Measurements from ENCODE around the gene MCF2L. TPM values are rescaled to one million over a fixed set of nuclear protein-coding genes. Genes with fewer than 3 reads are reported as not detected.

MCF2L gene
- polyA plus RNA-seq, 1 donor from 2014 or later = 88.0 TPM

- TF ChIP-seq REST (IDR thresholded peaks at IDR 0.05; ENCODE audit: borderline replicate concordance) = no peak
- TF ChIP-seq POLR2AphosphoS5 (IDR thresholded peaks at IDR 0.05) = no peak
Observed at GRCh38 chr13:113121928-113122471, 153.0 kb downstream of the MCF2L start (continued).

- no peak within 1 kb of the TSS for H2AFZ ChIP-seq (ENCODE audit: low read depth, low read length)
- H3K4me2 ChIP-seq (ENCODE audit: low read length) = no peak within 1 kb of the TSS
Observed at GRCh38 chr13:113122550-113123225, 153.7 kb downstream of the MCF2L start, which contains the start of gene F10. Gene F10, plus strand, starts transcription at chr13:113122799. Its CDS starts 57 bp downstream, at chr13:113122856.

GRCh38 chr13:113123226-113124201 is 154.5 kb downstream of the MCF2L start:
- Histone ChIP-seq H3K4me2 (ENCODE audit: low read length) (no peak overlapping the region), H3K27me3 (ENCODE audit: insufficient read depth, low read depth, low read length) (no peaks in the 10 kb centered on the region), H3K9me3 (ENCODE audit: low read length) (no peaks in the 10 kb centered on the region), H3K4me3 (ENCODE audit: low read length) (no peak overlapping the region), H3K36me3 (ENCODE audit: insufficient read depth, low read length) (no peaks in the 10 kb centered on the region), H3K79me2 (replicated peaks; ENCODE audit: insufficient read depth, low read length) (no peaks in the 10 kb centered on the region), H3K27ac (ENCODE audit: low read length) (no peak overlapping the region), H3K9ac (ENCODE audit: low read length) (no peak overlapping the region), H3K9me2 (ENCODE audit: insufficient read depth, low read length) (no peaks in the 10 kb centered on the region), H4K20me1 (ENCODE audit: insufficient read depth) (no peaks in the 10 kb centered on the region), H3F3A (ENCODE audit: insufficient read depth, low read length, poor library complexity, severe bottlenecking) (no peaks in the 10 kb centered on the region), H2AFZ (ENCODE audit: low read depth, low read length) (no peak overlapping the region)
- TF ChIP-seq SMC3 (conservative IDR thresholded peaks at IDR 0.05; ENCODE audit: poor library complexity) (no peak), EP300 (conservative IDR thresholded peaks at IDR 0.05; ENCODE audit: poor library complexity, severe bottlenecking) (no peak), CTCF (IDR thresholded peaks at IDR 0.05; ENCODE audit: poor library complexity, severe bottlenecking) (no peak), EZH2 (IDR thresholded peaks at IDR 0.05; ENCODE audit: borderline replicate concordance, insufficient read depth, low read length, poor library complexity, severe bottlenecking) (no peak), MXI1 (conservative IDR thresholded peaks at IDR 0.05; ENCODE audit: poor library complexity, severe bottlenecking) (no peak), RAD21 (conservative IDR thresholded peaks at IDR 0.05) (no peak), POLR2AphosphoS5 (IDR thresholded peaks at IDR 0.05) (no peak), REST (IDR thresholded peaks at IDR 0.05; ENCODE audit: borderline replicate concordance) (no peak), TAF1 (IDR thresholded peaks at IDR 0.05; ENCODE audit: low read depth) (no peak)

More at GRCh38 chr13:113122550-113123225, 153.7 kb downstream of the MCF2L start, which contains the start of gene F10:
- no peaks in the 10 kb centered on the region for H4K20me1 ChIP-seq (ENCODE audit: insufficient read depth)
- no peaks in the 10 kb centered on the region for H3K79me2 ChIP-seq (replicated peaks; ENCODE audit: insufficient read depth, low read length)
- TF ChIP-seq RAD21 (conservative IDR thresholded peaks at IDR 0.05) = no peak
- no peak for TF ChIP-seq MXI1 (conservative IDR thresholded peaks at IDR 0.05; ENCODE audit: poor library complexity, severe bottlenecking)
- no peaks in the 10 kb centered on the region for H3K27me3 ChIP-seq (ENCODE audit: insufficient read depth, low read depth, low read length)
- no peak within 1 kb of the TSS for H3K27ac ChIP-seq (ENCODE audit: low read length)
- no peaks in the 10 kb centered on the region for H3F3A ChIP-seq (ENCODE audit: insufficient read depth, low read length, poor library complexity, severe bottlenecking)
- H3K36me3 ChIP-seq (ENCODE audit: insufficient read depth, low read length) = no peaks in the 10 kb centered on the region
- H3K9me3 ChIP-seq (ENCODE audit: low read length) = no peaks in the 10 kb centered on the region
- H3K9me2 ChIP-seq (ENCODE audit: insufficient read depth, low read length) = no peaks in the 10 kb centered on the region
- no peak within 1 kb of the TSS for H3K9ac ChIP-seq (ENCODE audit: low read length)
- H3K4me3 ChIP-seq (ENCODE audit: low read length) = no peak within 1 kb of the TSS

All from neural cell (in vitro differentiated cells).